H9 (cell line): ENCODE data around the gene SDK2. TPM values are rescaled to one million over a fixed set of nuclear protein-coding genes. Genes with fewer than 3 reads are reported as not detected.

ENCODE experiments used
- DNase-seq: peaks from one replicate; pipeline ENCODE4 v3.0.0-alpha.2; 2017
- H2AFZ ChIP-seq: one replicate; pipeline ENCODE4 v1.6.1; 2013; ENCODE audit warnings: mild to moderate bottlenecking, low read length, control low read depth, moderate library complexity
- H2AK5ac ChIP-seq: 2 replicates; pipeline ENCODE4 v1.6.1; 2013; ENCODE audit warnings: low read length, control low read depth, mixed read lengths; ENCODE audit not compliant: insufficient read length
- H2BK120ac ChIP-seq: one replicate; pipeline ENCODE4 v1.6.1; 2013; ENCODE audit warnings: low read depth, mild to moderate bottlenecking, low read length, control low read depth, inconsistent platforms; ENCODE audit not compliant: poor library complexity, severe bottlenecking
- H2BK12ac ChIP-seq: 2 replicates; pipeline ENCODE4 v1.6.1; 2013; ENCODE audit warnings: low read length, control low read depth, mixed read lengths, low read depth; ENCODE audit not compliant: insufficient read length
- H2BK15ac ChIP-seq: 2 replicates; pipeline ENCODE4 v1.6.1; 2013; ENCODE audit warnings: low read depth, low read length, control low read depth
- H2BK20ac ChIP-seq: one replicate; pipeline ENCODE4 v1.6.1; 2013; ENCODE audit warnings: low read depth, mild to moderate bottlenecking, low read length, control low read depth, inconsistent platforms; ENCODE audit not compliant: poor library complexity, severe bottlenecking
- H2BK5ac ChIP-seq: 2 replicates; pipeline ENCODE4 v1.6.1; 2013; ENCODE audit warnings: low read length, control low read depth, mixed read lengths; ENCODE audit not compliant: insufficient read length
- H3K14ac ChIP-seq: 2 replicates; pipeline ENCODE4 v1.6.1; 2013; ENCODE audit warnings: low read length, control low read depth; ENCODE audit not compliant: insufficient read depth
- H3K18ac ChIP-seq: 2 replicates; pipeline ENCODE4 v1.6.1; 2013; ENCODE audit warnings: low read depth, mild to moderate bottlenecking, mixed read lengths, low read length, control low read depth; ENCODE audit not compliant: insufficient read length
- H3K23ac ChIP-seq: 2 replicates; pipeline ENCODE4 v1.6.1; 2013; ENCODE audit warnings: low read length, control low read depth, mixed read lengths, low read depth; ENCODE audit not compliant: insufficient read length
- H3K23me2 ChIP-seq: 2 replicates; pipeline ENCODE4 v1.6.1; 2013; ENCODE audit warnings: low read depth, mild to moderate bottlenecking, mixed read lengths, low read length, control low read depth; ENCODE audit not compliant: insufficient read length, poor library complexity, severe bottlenecking
- H3K27ac ChIP-seq: 2 replicates; pipeline ENCODE4 v1.5.1; 2013; ENCODE audit warnings: low read length, control low read depth, mixed read lengths, low read depth; ENCODE audit not compliant: insufficient read length
- H3K27me3 ChIP-seq: 2 replicates; pipeline ENCODE4 v1.6.1; 2013; ENCODE audit warnings: low read length, control low read depth, inconsistent platforms; ENCODE audit not compliant: insufficient read depth
- H3K4ac ChIP-seq: 2 replicates; pipeline ENCODE4 v1.6.1; 2013; ENCODE audit warnings: low read depth, mild to moderate bottlenecking, control low read depth, inconsistent platforms, low read length, moderate library complexity
- H3K4me1 ChIP-seq: 2 replicates; pipeline ENCODE4 v1.6.1; 2013; ENCODE audit warnings: low read length, control low read depth, inconsistent platforms; ENCODE audit not compliant: insufficient read depth
- H3K4me2 ChIP-seq: 2 replicates; pipeline ENCODE4 v1.6.1; 2013; ENCODE audit warnings: low read length, control low read depth, mixed read lengths; ENCODE audit not compliant: insufficient read length, insufficient read depth
- H3K56ac ChIP-seq: 2 replicates; pipeline ENCODE4 v1.6.1; 2013; ENCODE audit warnings: low read depth, mild to moderate bottlenecking, mixed read lengths, low read length, control low read depth; ENCODE audit not compliant: insufficient read length
- H3K79me1 ChIP-seq: 2 replicates; pipeline ENCODE4 v1.6.1; 2013; ENCODE audit warnings: low read depth, mild to moderate bottlenecking, moderate library complexity, low read length, control low read depth, inconsistent platforms; ENCODE audit not compliant: insufficient read depth, poor library complexity, severe bottlenecking
- H3K79me2 ChIP-seq: 2 replicates; pipeline ENCODE4 v1.6.1; 2013; ENCODE audit warnings: low read length, control low read depth, inconsistent platforms; ENCODE audit not compliant: insufficient read depth
- H3K9ac ChIP-seq: 2 replicates; pipeline ENCODE4 v1.6.1; 2013; ENCODE audit warnings: low read length, control low read depth, mixed read lengths; ENCODE audit not compliant: insufficient read length; ENCODE audit errors: extremely low read depth
- H3K9me3 ChIP-seq: one replicate; pipeline ENCODE4 v1.6.1; 2013; ENCODE audit warnings: low read depth, low read length, inconsistent platforms; ENCODE audit not compliant: control insufficient read depth
- H3T11ph ChIP-seq: one replicate; pipeline ENCODE4 v1.6.1; 2013; ENCODE audit warnings: mild to moderate bottlenecking, low read length, control low read depth, inconsistent platforms
- H4K20me1 ChIP-seq: one replicate; pipeline ENCODE4 v1.6.1; 2013; ENCODE audit not compliant: control insufficient read depth, insufficient read length, insufficient read depth
- H4K5ac ChIP-seq: 2 replicates; pipeline ENCODE4 v1.6.1; 2013; ENCODE audit warnings: low read depth, mild to moderate bottlenecking, mixed read lengths, low read length, control low read depth; ENCODE audit not compliant: insufficient read length
- H4K8ac ChIP-seq: replicated peaks from 2 replicates; pipeline ENCODE4 v1.6.1; 2013; ENCODE audit warnings: low read length, control low read depth, mixed read lengths, low read depth; ENCODE audit not compliant: insufficient read length
- H4K91ac ChIP-seq: 2 replicates; pipeline ENCODE4 v1.6.1; 2013; ENCODE audit warnings: low read depth, mild to moderate bottlenecking, moderate library complexity, mixed read lengths, low read length, control low read depth; ENCODE audit not compliant: insufficient read length
- H3K27ac Mint-ChIP-seq, 3 experiments: 2 replicates in 2 of 3; 3 replicates in 1 of 3; pipeline ENCODE4 v1.8.0; 2020 to 2021; ENCODE audit warnings: mixed read lengths in 3 of 3, mild to moderate bottlenecking in 1 of 3, moderate library complexity in 1 of 3
- H3K27me3 Mint-ChIP-seq: 2 replicates; pipeline ENCODE4 v1.8.0; 2021; ENCODE audit warnings: low read depth, mild to moderate bottlenecking, moderate library complexity, mixed read lengths
- H3K36me3 Mint-ChIP-seq, 3 experiments: 2 replicates in 2 of 3; 3 replicates in 1 of 3; pipeline ENCODE4 v1.8.0; 2020 to 2021; ENCODE audit warnings: low read depth in 3 of 3, mixed read lengths in 3 of 3; ENCODE audit not compliant: insufficient read depth in 1 of 3
- H3K4me1 Mint-ChIP-seq, 2 experiments: 2 replicates each; pipeline ENCODE4 v1.8.0; 2020; ENCODE audit warnings: mixed read lengths in 2 of 2
- H3K4me3 Mint-ChIP-seq, 2 experiments: 2 replicates in 1 of 2; 3 replicates in 1 of 2; pipeline ENCODE4 v1.8.0; 2020 to 2021; ENCODE audit warnings: mild to moderate bottlenecking in 2 of 2, mixed read lengths in 2 of 2, moderate library complexity in 1 of 2
- H3K9me3 Mint-ChIP-seq, 2 experiments: 2 replicates in 1 of 2; 3 replicates in 1 of 2; pipeline ENCODE4 v1.8.0; 2020; ENCODE audit warnings: mild to moderate bottlenecking in 2 of 2, mixed read lengths in 2 of 2, moderate library complexity in 1 of 2
- WGBS: extraction: QIAGEN DNeasy Blood & Tissue Kit; methylation state at CpG from one replicate; pipeline ENCODE4 v1.1.7; 2013; ENCODE audit warnings: missing lambda C conversion rate, low lambda C conversion rate, mixed read lengths; ENCODE audit not compliant: insufficient read length; ENCODE audit errors: extremely low coverage; 5-methylcytosine and 5-hydroxymethylcytosine counted together
- total RNA-seq: library from RNA; stranded (reverse); gene quantifications from 2 replicates; pipeline ENCODE4 v1.2.1, GENCODE V29; 2021
- TF ChIP-seq, protein P1 (sequence below): fragments of 200-600 bp; sonication (generic); conservative IDR thresholded peaks from 3 replicates; pipeline ENCODE4 v1.8.0; 2021; ENCODE audit warnings: antibody characterized with exemption, mild to moderate bottlenecking

SDK2 gene
- total RNA-seq, 1 experiment from 2014 or later = 9.1 TPM

DNA sequence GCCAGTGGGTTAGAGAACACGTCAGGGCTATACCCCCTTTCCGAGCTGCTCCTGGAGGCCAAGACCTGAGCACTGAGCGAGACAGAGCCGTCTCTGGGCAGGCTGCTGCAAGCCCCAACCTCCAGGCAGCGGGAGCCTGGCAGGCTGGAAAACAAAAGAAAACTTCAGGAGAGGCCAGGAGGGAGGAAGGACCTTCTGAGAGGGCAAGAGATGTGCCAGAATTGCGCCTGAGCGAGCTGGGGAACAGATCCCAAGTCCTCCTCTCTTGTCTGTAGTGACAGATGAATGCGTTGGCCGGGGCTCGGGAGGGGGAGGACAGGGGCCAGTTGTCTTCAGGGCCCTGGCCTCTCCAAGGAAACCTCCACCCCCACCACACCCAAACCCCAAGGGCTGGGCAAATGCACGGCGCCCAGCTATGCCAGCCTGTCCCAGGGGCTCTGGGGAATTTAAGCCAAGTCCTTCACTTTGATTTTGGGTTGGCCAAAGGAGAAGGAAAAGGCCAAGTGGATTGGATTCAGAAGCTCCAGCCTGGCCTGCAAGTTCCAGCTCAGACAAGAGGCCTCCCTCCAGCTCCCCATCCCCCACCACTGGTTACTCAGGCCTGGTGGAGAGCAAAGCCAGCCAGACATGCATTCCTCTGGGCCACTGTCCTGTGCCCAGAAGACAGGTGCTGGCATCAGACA lies 18.1 kb downstream of the SDK2 start:
- Histone ChIP-seq H4K8ac (no peak overlapping the region), H3K27ac (no peak overlapping the region), H2BK5ac (no peak overlapping the region)

More for the DNA sequence above, 18.1 kb downstream of the SDK2 start:
- no peaks in the 10 kb centered on the region for H3K27me3 ChIP-seq
- no peaks in the 10 kb centered on the region for H3K9me3 ChIP-seq
- H2AK5ac ChIP-seq = no peak overlapping the region
- no peak overlapping the region for H2BK12ac ChIP-seq
- H3K4ac ChIP-seq = no peak overlapping the region
- no peak overlapping the region for H3K23ac ChIP-seq
- peaks cover 40 to 66% of the 10 kb centered on the region in 2 experiments for H3K4me1 Mint-ChIP-seq
- WGBS = no CpG with 5 or more reads among the region's 12 CpGs
- H3K4me1 ChIP-seq = peaks cover 4% of the 10 kb centered on the region; the same call in 1 of the 2 replicates
- H2BK120ac ChIP-seq = no peak overlapping the region
- peaks cover 0 to 3% of the 10 kb centered on the region in 2 experiments; a peak in 1 of 5 replicates for H3K9me3 Mint-ChIP-seq
- no peaks in the 10 kb centered on the region for H3K23me2 ChIP-seq
- no peak overlapping the region for H3K18ac ChIP-seq
- no peak overlapping the region for H3T11ph ChIP-seq
- H3K79me1 ChIP-seq = no peaks in the 10 kb centered on the region
- no peaks in the 10 kb centered on the region for H4K20me1 ChIP-seq
- no peak overlapping the region for H3K56ac ChIP-seq
- no peak overlapping the region for H3K4me2 ChIP-seq
- H4K91ac ChIP-seq = no peak overlapping the region
- no peak overlapping the region for H3K9ac ChIP-seq
- H2AFZ ChIP-seq = no peak overlapping the region
- no peaks in the 10 kb centered on the region for H3K79me2 ChIP-seq
- H3K27ac Mint-ChIP-seq = peak overlapping the region in 2 of 3 experiments; percentile 58 to 59; a peak in 2 of 7 replicates
- no peak overlapping the region for H3K4me3 Mint-ChIP-seq
- H4K5ac ChIP-seq = no peak overlapping the region
- H2BK20ac ChIP-seq = no peak overlapping the region
- DNase-seq = no peak
- no peak overlapping the region; the same call in none of the 2 replicates for H3K14ac ChIP-seq
- TF ChIP-seq, protein P1, sequence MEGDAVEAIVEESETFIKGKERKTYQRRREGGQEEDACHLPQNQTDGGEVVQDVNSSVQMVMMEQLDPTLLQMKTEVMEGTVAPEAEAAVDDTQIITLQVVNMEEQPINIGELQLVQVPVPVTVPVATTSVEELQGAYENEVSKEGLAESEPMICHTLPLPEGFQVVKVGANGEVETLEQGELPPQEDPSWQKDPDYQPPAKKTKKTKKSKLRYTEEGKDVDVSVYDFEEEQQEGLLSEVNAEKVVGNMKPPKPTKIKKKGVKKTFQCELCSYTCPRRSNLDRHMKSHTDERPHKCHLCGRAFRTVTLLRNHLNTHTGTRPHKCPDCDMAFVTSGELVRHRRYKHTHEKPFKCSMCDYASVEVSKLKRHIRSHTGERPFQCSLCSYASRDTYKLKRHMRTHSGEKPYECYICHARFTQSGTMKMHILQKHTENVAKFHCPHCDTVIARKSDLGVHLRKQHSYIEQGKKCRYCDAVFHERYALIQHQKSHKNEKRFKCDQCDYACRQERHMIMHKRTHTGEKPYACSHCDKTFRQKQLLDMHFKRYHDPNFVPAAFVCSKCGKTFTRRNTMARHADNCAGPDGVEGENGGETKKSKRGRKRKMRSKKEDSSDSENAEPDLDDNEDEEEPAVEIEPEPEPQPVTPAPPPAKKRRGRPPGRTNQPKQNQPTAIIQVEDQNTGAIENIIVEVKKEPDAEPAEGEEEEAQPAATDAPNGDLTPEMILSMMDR = no peak
- H3K36me3 Mint-ChIP-seq = peaks cover 0 to 9% (median 0%) of the 10 kb centered on the region in 3 experiments; a peak in 3 of 7 replicates
- no peak overlapping the region for H2BK15ac ChIP-seq
- H3K27me3 Mint-ChIP-seq = no peaks in the 10 kb centered on the region; the same call in none of the 2 replicates
